ENCODE data around the gene GABRB3.

GABRB3 gene

DNA sequence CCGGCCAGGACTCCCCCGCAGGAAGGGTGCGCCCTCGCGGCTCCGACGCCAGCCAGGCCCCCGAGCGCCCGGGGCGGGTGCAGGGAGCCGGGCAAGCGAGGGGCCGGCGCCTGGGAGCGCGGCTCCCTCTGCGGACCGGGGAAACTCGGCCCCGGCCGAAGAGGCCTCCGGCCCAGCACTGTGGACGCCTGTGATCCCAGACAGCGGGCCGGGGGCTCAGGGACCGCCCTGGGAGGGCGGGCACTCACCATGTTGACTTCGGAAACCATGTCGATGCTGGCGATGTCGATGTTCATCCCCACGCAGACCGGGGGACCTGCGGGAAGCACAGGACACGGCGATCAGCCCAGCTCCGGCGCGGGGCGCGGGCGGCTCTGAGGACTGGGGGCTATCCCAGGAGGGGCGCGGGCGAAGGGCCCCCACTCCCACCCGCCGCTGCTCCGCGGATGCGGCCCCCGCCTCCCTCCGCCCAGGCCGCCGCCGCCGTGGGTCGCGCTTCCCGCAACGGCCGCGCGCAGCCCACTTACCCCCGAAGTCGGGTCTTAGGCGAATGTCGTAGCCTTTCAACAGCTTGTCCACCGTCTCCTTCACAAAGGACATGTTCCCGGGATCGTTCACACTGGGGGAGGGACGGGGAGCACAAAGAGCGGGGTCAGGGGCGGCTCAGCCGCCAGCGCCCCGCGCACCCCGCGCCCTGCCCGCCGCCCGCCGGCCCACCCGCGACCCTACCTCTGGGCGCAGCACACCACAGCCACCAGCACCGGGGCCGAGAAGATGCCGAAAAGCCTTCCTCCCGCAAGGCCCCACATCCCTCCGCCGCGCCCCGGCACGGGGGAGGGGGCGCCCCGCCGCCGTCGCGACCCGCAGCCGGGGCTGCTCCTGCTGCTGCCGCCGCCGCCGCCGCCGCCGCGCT is at the start of gene GABRB3:
GABRB3 (minus strand) TSS at position 913 of the 913 bp plus-strand sequence.
- no peak for DNase-seq (ENCODE audit: low read depth in 3 of 3)

DNA sequence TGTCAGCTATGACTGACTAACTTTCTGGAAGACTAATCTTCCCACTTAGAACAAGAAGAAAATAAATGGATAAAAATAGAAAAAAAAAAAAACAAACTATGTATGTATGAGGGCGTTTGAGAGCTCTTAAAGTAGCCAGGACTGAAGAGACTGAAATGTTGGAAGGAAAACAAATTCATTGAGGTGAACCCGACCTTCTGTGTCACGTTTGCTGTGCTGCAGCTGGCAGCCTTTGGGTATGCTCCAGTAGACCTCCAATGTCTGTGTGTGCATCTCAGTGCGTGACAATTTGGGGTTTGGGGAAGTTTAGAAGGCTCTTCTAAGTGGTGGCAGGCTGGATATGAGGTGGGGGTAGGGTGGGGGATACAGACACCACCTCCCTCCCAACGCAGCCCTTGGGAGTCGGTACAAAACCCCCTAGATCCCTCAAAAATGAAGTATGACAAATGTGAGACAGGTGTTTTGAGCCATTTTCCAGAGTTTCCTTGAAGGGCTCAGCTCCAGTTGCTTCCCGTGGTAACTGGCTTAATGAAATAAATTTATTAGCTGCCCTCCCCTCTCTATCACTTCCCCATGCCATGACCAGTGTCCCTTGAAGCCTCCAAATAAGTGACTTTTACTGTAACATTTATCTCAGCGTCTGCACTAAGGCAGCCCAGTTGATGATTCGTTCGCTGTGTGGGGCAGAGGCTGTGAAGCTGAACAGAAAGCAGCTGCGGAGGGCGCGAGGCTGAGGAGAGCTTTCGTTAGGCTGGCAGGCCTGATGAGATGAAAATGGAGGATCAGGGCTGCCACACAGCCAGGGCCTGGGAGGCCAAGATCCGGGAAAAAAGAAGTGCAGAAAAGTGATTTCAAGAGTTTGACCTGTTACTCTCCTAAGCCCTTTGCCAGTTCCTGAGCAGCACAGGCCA is 34.9 kb upstream of the GABRB3 start:
- no peak for DNase-seq (ENCODE audit: low read depth in 3 of 3)

DNA sequence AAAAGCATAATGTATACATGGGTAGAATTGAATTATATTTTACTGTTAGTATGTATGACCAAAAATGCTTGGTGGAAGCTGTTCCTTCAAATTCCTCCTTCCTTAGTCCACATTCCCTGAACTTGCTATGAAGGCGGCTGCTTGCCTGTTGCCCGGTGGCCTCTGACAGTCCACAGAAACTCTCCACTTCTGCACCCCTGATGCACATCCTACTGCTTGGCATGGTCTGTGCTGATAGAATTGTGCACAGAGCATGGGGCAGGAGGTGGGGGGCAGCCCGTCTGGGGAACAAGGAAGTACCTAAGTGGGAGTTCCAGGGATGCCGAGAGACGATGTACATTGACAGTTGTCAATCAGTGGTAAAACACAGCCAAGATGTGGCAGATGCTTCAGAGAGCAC is 33.7 kb upstream of the GABRB3 start:
- DNase-seq (ENCODE audit: low read depth in 3 of 3) = no peak

DNA sequence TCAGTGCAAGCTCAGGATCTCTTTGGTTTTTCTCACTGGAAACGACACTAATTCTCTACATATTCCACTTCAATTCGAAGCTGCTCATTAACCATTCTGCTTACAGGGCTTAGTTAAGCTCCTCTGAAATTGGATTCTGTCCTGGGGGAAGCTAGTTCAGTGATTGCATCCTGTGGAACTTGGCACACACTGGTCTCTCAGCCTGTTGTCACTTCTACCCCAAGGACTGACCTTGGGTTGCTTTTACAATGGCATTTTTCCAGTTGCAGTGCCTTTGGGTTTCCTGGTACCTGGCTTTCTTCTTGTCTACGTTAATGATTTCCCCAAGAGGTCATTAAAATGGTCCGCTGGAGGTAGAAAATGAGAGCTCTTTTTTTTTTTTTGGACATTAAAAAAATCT is 33.3 kb upstream of the GABRB3 start:
- DNase-seq (ENCODE audit: low read depth in 3 of 3) = no peak

DNA sequence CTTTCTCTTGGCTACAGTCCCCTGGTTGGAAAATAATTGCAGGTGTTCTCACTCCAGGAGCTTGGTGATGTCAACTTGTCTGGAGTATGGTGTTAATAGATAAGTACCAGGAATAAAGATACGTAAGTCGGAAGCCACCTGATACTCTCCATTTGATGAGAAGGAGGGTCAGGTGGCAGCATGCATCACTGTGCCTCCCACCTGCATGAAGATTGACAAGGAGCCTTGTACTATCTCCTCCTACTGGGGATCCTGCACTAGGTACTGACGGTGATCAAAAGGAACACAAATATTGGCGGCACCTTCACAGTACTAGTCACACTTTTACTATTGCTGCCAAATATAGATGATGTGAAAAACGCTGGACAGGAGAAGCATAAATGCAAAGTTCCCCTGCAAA is 32.6 kb upstream of the GABRB3 start:
- no peak for DNase-seq (ENCODE audit: low read depth in 3 of 3)

DNA sequence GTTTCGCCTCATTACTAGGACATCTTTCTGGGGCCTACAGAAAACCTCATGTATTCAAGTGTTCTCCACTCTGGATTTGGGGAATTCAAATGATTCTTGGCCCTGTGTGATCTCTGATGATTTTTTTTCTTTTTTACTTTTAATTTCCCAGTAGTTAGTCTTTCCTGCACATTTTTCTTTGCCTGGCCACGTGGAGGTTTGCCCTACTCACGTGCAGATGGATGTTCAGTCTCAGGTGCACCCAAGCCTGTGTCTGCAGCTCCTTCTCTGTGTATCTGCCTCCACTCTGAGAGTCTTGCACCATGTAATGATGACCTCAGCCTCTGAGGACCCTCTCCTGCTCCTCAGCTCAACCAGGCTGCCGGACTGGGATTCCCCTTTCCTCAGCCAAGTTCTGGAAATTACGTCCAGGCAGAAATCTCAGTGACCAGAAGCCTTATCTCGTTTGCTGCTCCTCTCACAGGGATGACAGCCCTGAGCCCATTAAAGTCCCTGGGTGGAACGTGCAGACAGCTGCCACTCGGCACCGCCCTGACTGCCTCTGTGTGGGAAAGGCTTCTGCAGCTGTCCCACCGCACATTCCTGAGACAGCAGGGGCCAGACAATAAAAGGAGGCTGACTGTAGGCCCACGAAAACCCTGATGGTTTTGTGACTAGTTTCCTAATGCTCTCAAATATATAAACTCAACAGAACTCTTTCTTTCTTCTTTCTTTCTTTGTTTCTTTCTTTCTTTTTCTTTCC is 31.4 kb upstream of the GABRB3 start:
- DNase-seq (ENCODE audit: low read depth in 3 of 3) = no peak

DNA sequence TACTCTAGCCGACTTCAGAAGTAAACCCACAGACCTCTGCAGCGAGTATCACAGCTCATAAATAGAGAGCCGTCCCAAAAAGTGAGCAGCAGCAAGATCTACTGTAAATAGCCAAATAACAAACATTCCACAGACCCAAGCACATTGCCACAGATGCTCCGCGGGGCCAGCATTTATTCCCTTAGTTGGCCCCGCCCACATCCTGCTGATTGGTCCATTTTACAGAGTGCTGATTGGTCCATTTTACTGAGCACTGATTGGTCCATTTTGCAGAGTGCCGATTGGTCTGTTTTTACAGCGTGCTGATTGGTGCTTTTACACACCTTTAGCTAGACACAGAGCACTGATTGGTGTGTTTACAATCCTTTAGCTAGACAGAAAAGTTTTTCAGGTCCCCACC is 17.3 kb upstream of the GABRB3 start:
- no peak for DNase-seq (ENCODE audit: low read depth in 3 of 3)

DNA sequence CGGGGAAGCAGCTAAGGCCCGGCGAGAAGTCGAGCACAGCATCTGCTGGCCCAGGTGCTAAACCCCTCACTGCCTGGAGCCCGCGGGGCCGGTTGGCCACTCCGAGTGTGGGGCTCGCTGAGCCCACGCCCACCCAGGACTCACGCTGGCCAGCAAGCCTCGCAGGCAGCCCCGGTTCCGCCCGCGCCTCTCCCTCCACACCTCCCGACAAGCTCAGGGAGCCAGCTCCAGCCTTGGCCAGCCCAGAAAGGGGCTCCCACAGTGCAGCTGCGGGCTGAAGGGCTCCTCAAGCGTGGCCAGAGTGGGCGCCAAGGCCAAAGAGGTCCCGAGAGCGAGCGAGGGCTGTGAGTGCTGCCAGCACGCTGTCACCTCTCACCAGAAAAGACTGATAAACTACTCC is 8.9 kb upstream of the GABRB3 start:
- DNase-seq (ENCODE audit: low read depth in 3 of 3) = no peak

DNA sequence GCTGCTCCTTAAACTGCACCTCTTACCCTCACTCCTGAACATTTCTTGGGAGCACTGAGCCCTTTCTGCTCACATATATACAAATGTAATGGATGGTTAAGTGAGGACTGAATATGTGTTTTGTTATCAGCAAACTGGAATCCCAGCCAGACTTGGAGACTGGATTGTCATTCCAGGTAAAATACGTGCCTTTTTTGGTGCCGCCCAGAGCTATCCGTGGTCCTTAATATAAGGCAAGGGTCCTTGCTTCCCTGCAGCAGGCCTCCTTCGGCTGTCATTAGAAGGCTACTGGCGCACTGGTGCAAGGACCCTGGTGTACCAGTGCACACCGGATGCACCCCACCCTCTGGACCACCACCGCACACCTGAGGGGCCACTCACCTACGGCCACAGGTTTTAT is 1.1 kb upstream of the GABRB3 start:
- no peak for DNase-seq (ENCODE audit: low read depth in 3 of 3)

DNA sequence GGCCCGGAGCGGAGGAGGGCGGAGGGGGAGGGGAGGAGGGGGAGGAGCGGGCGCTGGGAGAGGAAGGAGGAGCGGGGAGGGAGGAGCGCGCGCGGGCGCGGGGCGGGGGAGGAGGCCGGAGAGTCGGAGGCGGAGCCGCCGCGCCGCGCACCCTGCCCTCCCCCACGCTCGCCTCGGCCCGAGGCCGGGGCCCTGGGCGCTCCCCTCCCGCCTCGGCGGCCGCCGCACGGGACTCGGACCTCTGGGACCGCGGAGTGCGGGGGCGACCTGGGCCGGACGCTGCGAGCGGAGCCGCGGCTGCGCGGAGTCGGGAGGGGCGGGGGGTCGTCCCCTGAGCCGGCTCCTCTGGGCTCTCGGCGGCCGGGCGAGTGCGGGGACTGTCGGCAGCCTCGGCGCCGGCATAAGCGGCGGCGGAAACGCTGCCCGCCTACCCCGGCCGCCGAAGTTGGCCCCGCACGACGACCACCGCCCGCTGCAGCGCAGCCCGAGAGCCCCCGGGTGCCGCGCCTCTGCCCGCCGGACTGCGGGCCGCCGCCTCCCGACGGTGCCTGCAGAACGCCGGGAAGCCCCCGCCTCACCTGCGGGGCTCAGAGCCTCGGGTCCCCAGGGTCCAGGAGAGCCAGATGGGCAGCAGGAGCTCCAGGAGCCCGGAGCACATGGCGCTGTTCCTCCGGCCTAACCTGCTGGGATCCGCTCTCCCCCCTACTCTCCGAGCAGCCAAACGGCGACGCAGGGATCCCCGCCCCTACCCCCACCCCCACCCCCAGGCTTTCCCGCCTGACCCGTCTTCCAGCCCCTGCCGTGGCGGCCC is 406 bp upstream of the GABRB3 start:
- DNase-seq (ENCODE audit: low read depth in 3 of 3) = no peak

DNA sequence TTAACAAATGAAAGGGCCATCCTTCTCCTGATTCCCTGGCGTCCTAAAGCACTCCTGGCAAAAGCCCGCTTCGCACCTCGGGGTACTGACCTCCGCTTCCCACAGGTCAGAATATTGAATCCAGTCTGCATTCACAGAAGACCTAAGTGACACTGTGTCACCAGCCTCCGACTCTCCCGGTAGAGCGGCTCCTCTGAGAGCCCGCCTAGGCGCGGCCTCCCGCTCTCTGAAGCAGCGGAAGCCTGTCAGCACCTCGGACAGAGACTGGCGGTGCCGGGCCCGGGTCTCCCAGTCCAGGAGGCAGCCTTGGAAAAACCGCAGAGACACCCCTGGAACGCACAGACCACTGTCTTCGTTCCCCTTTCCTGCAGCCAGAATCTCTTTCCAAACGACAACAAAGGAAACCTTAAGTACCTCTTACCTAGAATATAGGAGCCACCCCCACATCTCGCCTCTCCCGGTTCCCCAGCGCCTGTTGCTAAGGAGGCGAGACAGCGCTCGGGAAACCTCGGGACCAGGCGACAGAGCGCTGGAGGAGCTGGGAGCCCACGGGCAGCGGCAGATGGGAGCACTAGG is 1.2 kb downstream of the GABRB3 start:
- no peak for DNase-seq (ENCODE audit: low read depth in 3 of 3)

DNA sequence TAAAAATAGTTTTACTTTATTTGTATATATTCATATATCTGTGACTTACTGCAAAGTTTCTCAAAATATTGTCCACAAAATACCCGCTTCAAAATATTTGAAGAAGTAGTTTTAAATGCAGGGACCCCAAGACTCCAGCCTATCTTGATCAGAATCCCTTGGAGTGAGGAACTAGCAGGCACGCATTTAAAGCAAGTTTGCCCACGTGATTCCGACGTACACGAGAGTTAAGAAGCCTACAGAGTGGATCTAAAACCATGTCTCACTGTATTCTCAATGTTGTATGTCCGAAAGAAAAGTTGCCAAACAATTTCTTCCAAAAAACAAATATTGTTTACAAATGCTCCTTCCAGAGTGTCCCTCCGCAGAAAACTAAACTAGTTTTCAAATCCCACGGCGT is 1.7 kb downstream of the GABRB3 start:
- no peak for DNase-seq (ENCODE audit: low read depth in 3 of 3)

DNA sequence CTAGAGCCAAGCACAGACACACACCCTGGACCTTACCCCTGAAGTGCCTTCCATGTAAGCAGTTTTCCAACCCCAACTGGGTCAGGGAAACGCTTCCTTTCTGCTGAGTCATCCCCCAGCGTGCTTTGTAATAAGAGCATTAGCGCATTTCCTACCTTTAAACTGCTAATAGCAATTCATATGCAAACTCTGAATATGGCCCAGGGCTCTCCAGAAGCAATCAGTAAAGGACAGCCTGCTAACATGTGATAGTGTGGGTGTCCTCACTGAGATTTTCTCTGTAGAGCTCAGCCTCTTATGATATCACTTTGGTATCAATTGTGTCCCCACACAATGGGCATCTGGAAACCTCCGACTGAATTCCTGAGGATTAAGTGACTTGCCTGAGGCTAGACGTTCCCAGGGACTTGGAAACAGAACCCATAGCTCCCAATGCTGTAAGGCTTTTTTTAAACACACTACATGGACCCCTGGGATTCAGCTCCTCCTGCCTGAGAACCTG is 5.6 kb downstream of the GABRB3 start:
- no peak for DNase-seq (ENCODE audit: low read depth in 3 of 3)

DNA sequence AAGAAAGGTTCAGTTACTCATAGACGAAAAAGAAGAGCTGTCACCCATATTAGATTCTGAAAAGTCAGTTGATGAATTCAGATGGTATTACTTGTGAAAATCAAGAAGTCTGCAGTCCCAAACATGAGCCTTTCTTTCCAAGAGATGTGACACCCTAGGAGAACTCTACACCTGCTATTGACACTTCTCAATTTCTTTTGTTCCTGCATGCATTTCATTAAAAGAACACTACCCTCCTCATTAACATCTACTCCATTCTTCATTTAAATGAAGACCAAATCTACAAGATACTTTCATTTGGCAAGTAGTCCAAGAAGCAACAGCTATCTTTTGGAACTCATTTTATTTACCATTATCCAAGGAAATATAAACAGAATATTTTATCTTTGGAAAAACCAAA is 6.6 kb downstream of the GABRB3 start:
- DNase-seq (ENCODE audit: low read depth in 3 of 3) = no peak

DNA sequence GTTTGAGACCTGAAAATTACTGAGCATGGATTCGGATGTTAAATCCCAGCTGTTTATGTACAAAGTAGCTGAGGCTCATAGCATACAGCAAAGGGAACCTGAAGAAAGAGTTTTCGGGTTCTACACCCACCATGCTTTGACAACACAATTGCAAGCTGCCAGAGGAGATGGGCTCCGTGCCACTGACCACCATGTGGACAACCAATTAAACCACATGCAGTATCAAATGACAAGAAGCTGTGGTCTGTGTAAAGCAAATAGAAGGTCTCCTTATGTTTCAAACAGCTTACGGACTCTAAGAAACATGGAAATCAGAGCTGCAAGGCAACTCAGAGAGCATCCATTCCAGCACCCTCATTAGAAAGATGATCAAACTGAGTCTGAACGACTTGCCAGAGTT is 12.9 kb downstream of the GABRB3 start:
- DNase-seq (ENCODE audit: low read depth in 3 of 3) = no peak

DNA sequence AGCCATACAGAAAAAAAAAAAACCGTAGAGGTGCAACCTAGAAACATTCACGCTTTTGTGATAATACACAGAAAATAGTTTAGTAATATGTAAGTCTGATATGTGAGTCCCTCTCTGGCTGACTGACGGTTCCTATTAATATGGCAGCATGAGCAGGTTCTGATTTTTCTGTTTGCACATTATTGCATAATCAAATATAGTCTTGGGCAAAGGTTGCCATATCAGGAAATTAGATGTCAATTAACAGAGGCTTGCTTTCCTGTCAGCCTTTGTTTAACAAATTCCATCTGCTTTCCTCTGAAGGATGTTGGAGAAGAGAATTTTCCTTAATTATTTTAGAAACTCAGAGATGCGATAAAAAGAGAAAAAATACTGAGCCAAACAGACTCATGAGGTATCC is 14.8 kb downstream of the GABRB3 start:
- no peak for DNase-seq (ENCODE audit: low read depth in 3 of 3)

DNA sequence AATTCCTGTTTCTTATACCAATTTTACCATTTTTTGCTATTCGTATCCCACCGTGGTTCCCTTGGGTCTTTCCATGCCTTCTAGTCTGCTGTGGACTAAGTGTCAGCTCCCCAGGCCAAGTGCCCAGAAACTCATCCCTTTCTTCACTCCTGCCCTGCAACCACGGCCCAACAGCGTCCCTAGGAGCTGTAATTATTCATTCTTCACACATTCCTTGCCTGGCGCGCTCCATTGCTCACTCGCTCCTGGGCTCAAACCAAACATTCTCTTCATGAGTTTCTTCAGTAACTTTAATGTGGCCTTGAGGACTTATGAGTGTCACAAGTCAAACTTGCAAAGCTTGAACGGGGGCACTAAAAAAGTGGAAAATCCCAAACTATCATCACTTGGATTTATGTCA is 15.7 kb downstream of the GABRB3 start:
- DNase-seq (ENCODE audit: low read depth in 3 of 3) = no peak

DNA sequence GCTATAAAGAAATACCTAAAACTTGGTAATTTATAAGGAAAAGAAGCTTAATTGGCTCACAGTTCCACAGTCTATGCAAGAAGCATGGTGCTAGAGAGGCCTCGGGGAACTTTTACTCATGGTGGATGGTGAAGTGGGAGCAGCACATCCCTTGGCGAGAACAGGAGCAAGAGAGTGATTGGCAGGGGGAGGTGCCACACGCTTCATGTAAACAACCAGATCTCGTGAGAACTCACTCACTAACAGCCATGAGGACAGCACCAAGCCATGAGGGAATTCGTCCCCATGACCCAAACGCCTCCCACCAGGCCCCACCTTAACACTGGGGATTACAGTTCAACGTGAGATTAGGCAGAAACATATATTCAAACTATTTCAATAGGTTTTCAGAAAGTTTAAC is 28.0 kb downstream of the GABRB3 start:
- no peak for DNase-seq (ENCODE audit: low read depth in 3 of 3)

DNA sequence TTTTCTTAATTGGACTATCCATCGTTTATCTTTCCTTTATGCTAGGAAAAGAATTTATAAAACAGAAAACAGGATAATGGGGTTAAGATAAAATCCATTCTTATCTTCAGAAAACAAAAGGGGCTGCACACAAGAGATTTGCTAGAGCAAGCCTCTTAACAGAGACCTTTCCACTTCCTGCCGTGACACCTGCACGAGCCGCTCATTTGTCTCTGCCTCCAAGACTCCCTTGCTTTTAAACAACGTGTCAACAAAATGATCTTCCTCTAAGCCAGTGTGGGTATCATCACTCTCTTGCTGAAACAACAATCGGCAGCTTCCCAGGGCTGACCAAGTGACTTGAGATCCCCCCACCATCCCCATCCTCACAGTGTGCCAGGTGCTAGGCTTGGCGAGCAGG is 33.1 kb downstream of the GABRB3 start:
- DNase-seq (ENCODE audit: low read depth in 3 of 3) = no peak

DNA sequence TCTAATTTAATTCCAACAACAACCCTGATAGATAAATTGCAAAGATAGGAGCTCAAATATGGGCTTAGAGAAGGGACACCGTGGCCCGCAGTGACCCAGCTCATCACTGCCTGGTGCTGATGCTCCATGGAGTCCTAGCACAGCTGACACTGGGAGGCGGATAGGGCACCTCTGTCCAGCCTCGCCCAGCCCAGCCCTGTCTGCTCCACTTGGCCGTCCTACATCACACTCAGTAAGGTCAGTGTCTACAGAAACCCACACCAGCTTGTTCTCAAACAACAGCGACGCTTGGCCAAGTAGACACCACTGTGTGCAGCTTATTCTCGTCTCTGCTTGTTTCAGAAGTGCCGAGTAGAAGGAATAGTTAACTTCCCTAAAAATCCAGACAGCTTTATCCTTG is 33.9 kb downstream of the GABRB3 start:
- DNase-seq (ENCODE audit: low read depth in 3 of 3) = no peak

Data from stimulated activated CD4-positive, alpha-beta T cell treated with anti-CD3 and anti-CD28 coated beads, TNF-alpha, amount 100 ng/mL, for 48 hours (primary cell).